ENCODE results near the gene ACTL10.

GRCh38 chr20:33658929-33659328 is 7.8 kb upstream of the ACTL10 start:
- TF ChIP-seq POLR2A (IDR thresholded peaks at IDR 0.05; ENCODE audit: low read depth, low read length) (no peak), POLR2AphosphoS5 (IDR thresholded peaks at IDR 0.05; ENCODE audit: low read depth, low read length) (no peak)

Data from GM12891 (cell line).